Liver (tissue), 9 donors: ENCODE results near the gene TOMM20. TPM values are rescaled to one million over a fixed set of nuclear protein-coding genes. Genes with fewer than 3 reads are reported as not detected.
"Not testable (repeated sequence)": the region's sequence is repeated elsewhere in the genome, so short reads cannot be mapped to it uniquely, and the experiment has no call there.

Experiments used
- DNase-seq: peaks from one replicate; pipeline ENCODE4 v3.0.0-alpha.2; 2017; ENCODE audit warnings: low spot score
- H3K27ac ChIP-seq, 2 donors: one replicate each; pipeline ENCODE4 v1.7.0; 2013; ENCODE audit warnings: inconsistent platforms in 2 of 2, low read length in 2 of 2, control low read depth in 1 of 2, low read depth in 1 of 2, mild to moderate bottlenecking in 1 of 2
- H3K27me3 ChIP-seq, 4 donors: one replicate each; pipeline versions ENCODE4 v1.6.1 to v1.7.0; 2013; ENCODE audit warnings: low read length in 3 of 4, inconsistent platforms in 1 of 4, mild to moderate bottlenecking in 1 of 4, moderate library complexity in 1 of 4; ENCODE audit not compliant: control insufficient read depth in 4 of 4, insufficient read depth in 4 of 4
- H3K36me3 ChIP-seq, 4 donors: one replicate each; pipeline versions ENCODE4 v1.6.1 to v1.7.0; 2013; ENCODE audit warnings: low read length in 3 of 4, mild to moderate bottlenecking in 3 of 4, low read depth in 1 of 4, moderate library complexity in 1 of 4; ENCODE audit not compliant: control insufficient read depth in 4 of 4, insufficient read depth in 3 of 4
- H3K4me1 ChIP-seq, 4 donors: one replicate each; pipeline versions ENCODE4 v1.6.1 to v1.7.0; 2013; ENCODE audit warnings: low read length in 3 of 4, mild to moderate bottlenecking in 3 of 4, moderate library complexity in 1 of 4; ENCODE audit not compliant: control insufficient read depth in 4 of 4, insufficient read depth in 4 of 4
- H3K4me3 ChIP-seq, 3 donors: one replicate each; pipeline versions ENCODE4 v1.6.1 to v1.7.0; 2013; ENCODE audit warnings: low read length in 3 of 3, control low read depth in 1 of 3, low read depth in 1 of 3, mild to moderate bottlenecking in 1 of 3
- H3K9ac ChIP-seq, 2 donors: one replicate each; pipeline ENCODE4 v1.7.0; 2013; ENCODE audit warnings: low read length in 2 of 2, mild to moderate bottlenecking in 2 of 2, moderate library complexity in 2 of 2, control low read depth in 1 of 2, low read depth in 1 of 2
- H3K9me3 ChIP-seq, 4 donors: one replicate each; pipeline versions ENCODE4 v1.6.1 to v1.7.0; 2013; ENCODE audit warnings: low read length in 3 of 4; ENCODE audit not compliant: control insufficient read depth in 4 of 4
- EGR1 ChIP-seq, 2 donors: IDR thresholded peaks; 2 replicates each; pipeline ENCODE4 v1.6.1; 2016 to 2018; ENCODE audit warnings: antibody characterized with exemption in 2 of 2, low read depth in 2 of 2
- FOXA2 ChIP-seq: IDR thresholded peaks from 2 replicates; pipeline ENCODE4 v1.6.1; 2016; ENCODE audit warnings: antibody characterized with exemption
- GABPA ChIP-seq, 2 donors: IDR thresholded peaks in 1 of 2; conservative IDR thresholded peaks in 1 of 2; 2 replicates each; pipeline ENCODE4 v1.6.1; 2016; ENCODE audit warnings: antibody characterized with exemption in 2 of 2, mild to moderate bottlenecking in 1 of 2, moderate library complexity in 1 of 2
- HNF4A ChIP-seq, 2 donors: conservative IDR thresholded peaks; 2 replicates each; pipeline ENCODE4 v1.6.1; 2016; ENCODE audit warnings: antibody characterized with exemption in 2 of 2, mild to moderate bottlenecking in 2 of 2
- JUND ChIP-seq, 2 donors: IDR thresholded peaks; 2 replicates each; pipeline ENCODE4 v1.6.1; 2016; ENCODE audit warnings: antibody characterized with exemption in 2 of 2
- MAX ChIP-seq: IDR thresholded peaks from 2 replicates; pipeline ENCODE4 v1.6.1; 2016; ENCODE audit warnings: antibody characterized with exemption
- NR2F2 ChIP-seq: IDR thresholded peaks from 2 replicates; pipeline ENCODE4 v1.6.1; 2016; ENCODE audit warnings: antibody characterized with exemption
- RAD21 ChIP-seq, 2 donors: IDR thresholded peaks; 2 replicates each; pipeline ENCODE4 v1.6.1; 2016; ENCODE audit warnings: antibody characterized with exemption in 2 of 2, mild to moderate bottlenecking in 2 of 2
- TAF1 ChIP-seq: conservative IDR thresholded peaks from 2 replicates; pipeline ENCODE4 v1.6.1; 2016; ENCODE audit warnings: antibody characterized with exemption, mild to moderate bottlenecking
- WGBS: extraction: QIAGEN DNeasy Blood & Tissue Kit; methylation state at CpG from one replicate; pipeline ENCODE4 v1.1.7; 2013; 5-methylcytosine and 5-hydroxymethylcytosine counted together
- polyA plus RNA-seq, 2 donors: library from polyadenylated mRNA; stranded (reverse) in 1 of 2; unstranded in 1 of 2; fragments of 200-250 nt in 1 of 2; fragments of >200 nt in 1 of 2; fragmentation: Nextera tagmentation in 1 of 2; extraction: Ambion mirVana in 1 of 2; gene quantifications; one replicate each; pipeline versions ENCODE4 v1.2.1 to v1.2.3, GENCODE V29; 2013 to 2015
- total RNA-seq, 2 donors: library from RNA; depleted of rRNA; stranded (reverse); fragments of >200 nt; gene quantifications; one replicate each; pipeline ENCODE4 v1.2.3, GENCODE V29; 2014
- TF ChIP-seq, protein P1 (sequence below): fragments of 150-350 bp; IDR thresholded peaks from 2 replicates; pipeline ENCODE4 v1.5.1; 2017; ENCODE audit warnings: improper control_type of control experiment, low read depth, low read length; ENCODE audit not compliant: missing input control
- donor health status: healthy.
- donor health status: healthy.
- donor health status: healthy.
- donor health status: healthy.
- donor health status: healthy.

TOMM20 gene
- total and polyA plus RNA-seq, 4 donors = 33.4 to 74.4 (median 39.1) TPM

DNA sequence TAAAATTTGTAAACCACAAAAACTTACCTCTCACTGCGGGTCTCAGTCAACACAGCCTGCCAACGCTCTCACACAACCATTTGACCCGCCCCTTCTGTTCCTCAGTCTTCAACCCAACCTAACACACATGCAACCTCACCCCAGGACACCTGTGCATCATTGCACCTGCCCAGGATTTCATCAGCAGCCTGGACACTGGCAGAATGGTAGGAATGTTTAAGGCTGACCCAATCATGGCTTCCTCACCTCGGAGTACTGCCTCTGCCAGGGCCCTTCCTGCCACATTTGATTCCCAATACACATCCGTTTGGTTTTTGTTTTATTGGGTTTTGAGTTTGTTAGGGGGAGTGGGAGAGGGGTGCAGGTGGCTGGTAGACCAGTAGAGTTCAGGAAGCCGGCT, 40.7 kb downstream of the TOMM20 start:
- Histone ChIP-seq H3K9ac (no peak overlapping the region), H3K9me3 (no peaks in the 10 kb centered on the region), H3K4me3 (no peak overlapping the region), H3K4me1 (peaks cover 0 to 15% (median 12%) of the 10 kb centered on the region in 4 donors), H3K27me3 (no peaks in the 10 kb centered on the region), H3K27ac (no peak overlapping the region), H3K36me3 (no peaks in the 10 kb centered on the region)
- TF ChIP-seq, protein P1, sequence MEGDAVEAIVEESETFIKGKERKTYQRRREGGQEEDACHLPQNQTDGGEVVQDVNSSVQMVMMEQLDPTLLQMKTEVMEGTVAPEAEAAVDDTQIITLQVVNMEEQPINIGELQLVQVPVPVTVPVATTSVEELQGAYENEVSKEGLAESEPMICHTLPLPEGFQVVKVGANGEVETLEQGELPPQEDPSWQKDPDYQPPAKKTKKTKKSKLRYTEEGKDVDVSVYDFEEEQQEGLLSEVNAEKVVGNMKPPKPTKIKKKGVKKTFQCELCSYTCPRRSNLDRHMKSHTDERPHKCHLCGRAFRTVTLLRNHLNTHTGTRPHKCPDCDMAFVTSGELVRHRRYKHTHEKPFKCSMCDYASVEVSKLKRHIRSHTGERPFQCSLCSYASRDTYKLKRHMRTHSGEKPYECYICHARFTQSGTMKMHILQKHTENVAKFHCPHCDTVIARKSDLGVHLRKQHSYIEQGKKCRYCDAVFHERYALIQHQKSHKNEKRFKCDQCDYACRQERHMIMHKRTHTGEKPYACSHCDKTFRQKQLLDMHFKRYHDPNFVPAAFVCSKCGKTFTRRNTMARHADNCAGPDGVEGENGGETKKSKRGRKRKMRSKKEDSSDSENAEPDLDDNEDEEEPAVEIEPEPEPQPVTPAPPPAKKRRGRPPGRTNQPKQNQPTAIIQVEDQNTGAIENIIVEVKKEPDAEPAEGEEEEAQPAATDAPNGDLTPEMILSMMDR = no peak
- TF ChIP-seq GABPA (IDR thresholded peaks at IDR 0.05 in 1 of 2, conservative IDR thresholded peaks at IDR 0.05 in 1 of 2) (no peak), HNF4A (conservative IDR thresholded peaks at IDR 0.05) (no peak), NR2F2 (no peak), FOXA2 (no peak), EGR1 (IDR thresholded peaks at IDR 0.05; ENCODE audit: low read depth in 2 of 2) (no peak), MAX (no peak), RAD21 (IDR thresholded peaks at IDR 0.05) (no peak), TAF1 (no peak), JUND (IDR thresholded peaks at IDR 0.05) (no peak)
- DNase-seq = no peak
- 91% methylated on average over 6 of the region's 6 CpGs for WGBS

- DNase-seq, H3K9ac ChIP-seq, H3K36me3 ChIP-seq, H3K27ac ChIP-seq, H3K27me3 ChIP-seq, H3K9me3 ChIP-seq, H3K4me3 ChIP-seq: not testable (repeated sequence)
- 94% methylated on average over 12 of the region's 12 CpGs for WGBS
- H3K4me1 ChIP-seq = peaks cover 2 to 16% (median 14%) of the 10 kb centered on the region in 4 donors
These were observed 43.1 kb downstream of the TOMM20 start for GRCh38 chr1:235085411-235086117.

- H3K9ac ChIP-seq, H3K27ac ChIP-seq, H3K9me3 ChIP-seq, DNase-seq, H3K4me3 ChIP-seq, H3K27me3 ChIP-seq, H3K36me3 ChIP-seq: not testable (repeated sequence)
- peaks cover 9 to 61% (median 35%) of the 10 kb centered on the region in 4 donors for H3K4me1 ChIP-seq
- WGBS = 99% methylated on average over 5 of the region's 5 CpGs
These were observed 47.8 kb downstream of the TOMM20 start for GRCh38 chr1:235080788-235081187.

DNA sequence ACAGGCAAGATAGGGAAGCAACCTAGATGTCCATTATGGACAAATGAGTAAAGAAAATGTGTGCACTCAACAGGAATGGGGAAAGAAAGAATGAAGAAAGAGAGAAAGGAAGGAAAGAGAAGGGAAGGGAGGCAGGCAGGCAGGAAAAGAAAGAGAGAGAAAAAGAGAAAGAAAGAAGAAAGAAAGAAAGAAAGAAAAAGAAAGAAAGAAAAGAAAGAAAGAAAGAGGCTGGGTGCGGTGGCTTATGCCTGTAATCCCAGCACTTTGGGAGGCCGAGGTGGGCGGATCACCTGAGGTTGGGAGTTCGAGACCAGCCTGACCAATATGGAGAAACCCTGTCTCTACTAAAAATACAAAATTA, 48.4 kb downstream of the TOMM20 start:
- H3K27ac ChIP-seq = peak overlapping the region; percentile 79 to 83
- peaks cover 9 to 66% (median 37%) of the 10 kb centered on the region in 4 donors for H3K4me1 ChIP-seq
- H3K36me3 ChIP-seq, DNase-seq, H3K27me3 ChIP-seq, H3K9me3 ChIP-seq, H3K4me3 ChIP-seq, H3K9ac ChIP-seq: not testable (repeated sequence)
- WGBS = 88% methylated on average over 4 of the region's 4 CpGs
